Measurements from ENCODE around the gene PTPA.

The PTPA gene

GRCh38 chr9:129131300-129132145 lies 20.3 kb downstream of the PTPA start:
- TF ChIP-seq, protein P1, sequence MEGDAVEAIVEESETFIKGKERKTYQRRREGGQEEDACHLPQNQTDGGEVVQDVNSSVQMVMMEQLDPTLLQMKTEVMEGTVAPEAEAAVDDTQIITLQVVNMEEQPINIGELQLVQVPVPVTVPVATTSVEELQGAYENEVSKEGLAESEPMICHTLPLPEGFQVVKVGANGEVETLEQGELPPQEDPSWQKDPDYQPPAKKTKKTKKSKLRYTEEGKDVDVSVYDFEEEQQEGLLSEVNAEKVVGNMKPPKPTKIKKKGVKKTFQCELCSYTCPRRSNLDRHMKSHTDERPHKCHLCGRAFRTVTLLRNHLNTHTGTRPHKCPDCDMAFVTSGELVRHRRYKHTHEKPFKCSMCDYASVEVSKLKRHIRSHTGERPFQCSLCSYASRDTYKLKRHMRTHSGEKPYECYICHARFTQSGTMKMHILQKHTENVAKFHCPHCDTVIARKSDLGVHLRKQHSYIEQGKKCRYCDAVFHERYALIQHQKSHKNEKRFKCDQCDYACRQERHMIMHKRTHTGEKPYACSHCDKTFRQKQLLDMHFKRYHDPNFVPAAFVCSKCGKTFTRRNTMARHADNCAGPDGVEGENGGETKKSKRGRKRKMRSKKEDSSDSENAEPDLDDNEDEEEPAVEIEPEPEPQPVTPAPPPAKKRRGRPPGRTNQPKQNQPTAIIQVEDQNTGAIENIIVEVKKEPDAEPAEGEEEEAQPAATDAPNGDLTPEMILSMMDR (IDR thresholded peaks at IDR 0.05; ENCODE audit: low read depth, low read length): peak; percentile 95
- no peak for TF ChIP-seq EZH2phosphoT487 (IDR thresholded peaks at IDR 0.05; ENCODE audit: low read depth)
- no peaks in the 10 kb centered on the region for H3K9me3 ChIP-seq (ENCODE audit: insufficient read depth, low read length)
- no peaks in the 10 kb centered on the region for H3K27me3 ChIP-seq (ENCODE audit: low read depth, low read length)
- H2AFZ ChIP-seq (ENCODE audit: low read depth, low read length): no peak overlapping the region
- H3K4me3 ChIP-seq (ENCODE audit: low read length): no peak overlapping the region
- H3K27ac ChIP-seq (ENCODE audit: low read length): peak overlapping the region; percentile 37
- H3K9ac ChIP-seq (ENCODE audit: low read length): no peak overlapping the region
- peak overlapping the region; percentile 51 for H3K4me2 ChIP-seq (ENCODE audit: low read length)
- H4K20me1 ChIP-seq (ENCODE audit: insufficient read depth, low read length): peaks cover 11% of the 10 kb centered on the region; the same call in 1 of the 2 replicates
- H3K4me1 ChIP-seq (ENCODE audit: low read length): peaks cover 10% of the 10 kb centered on the region
- H3K36me3 ChIP-seq (replicated peaks; ENCODE audit: low read depth, low read length): peaks cover 34% of the 10 kb centered on the region
- H3K79me2 ChIP-seq (ENCODE audit: low read length): no peaks in the 10 kb centered on the region

GRCh38 chr9:129133082-129133481 lies 21.9 kb downstream of the PTPA start:
- peaks cover 40% of the 10 kb centered on the region for H3K36me3 ChIP-seq (replicated peaks; ENCODE audit: low read depth, low read length)

GRCh38 chr9:129135476-129135875 lies 24.3 kb downstream of the PTPA start:
- Histone ChIP-seq H3K36me3 (replicated peaks; ENCODE audit: low read depth, low read length) (peaks cover 35% of the 10 kb centered on the region), H3K9me3 (ENCODE audit: insufficient read depth, low read length) (no peaks in the 10 kb centered on the region), H3K79me2 (ENCODE audit: low read length) (no peaks in the 10 kb centered on the region), H3K27me3 (ENCODE audit: low read depth, low read length) (no peaks in the 10 kb centered on the region), H3K4me3 (ENCODE audit: low read length) (no peak overlapping the region), H3K4me1 (ENCODE audit: low read length) (peaks cover 25% of the 10 kb centered on the region), H3K27ac (ENCODE audit: low read length) (no peak overlapping the region), H4K20me1 (ENCODE audit: insufficient read depth, low read length) (peaks cover 11% of the 10 kb centered on the region; the same call in 1 of the 2 replicates), H2AFZ (ENCODE audit: low read depth, low read length) (no peak overlapping the region), H3K9ac (ENCODE audit: low read length) (no peak overlapping the region), H3K4me2 (ENCODE audit: low read length) (no peak overlapping the region)
- TF ChIP-seq EZH2phosphoT487 (IDR thresholded peaks at IDR 0.05; ENCODE audit: low read depth): no peak
- TF ChIP-seq, protein P1 (IDR thresholded peaks at IDR 0.05; ENCODE audit: low read depth, low read length): no peak

More at GRCh38 chr9:129133082-129133481, 21.9 kb downstream of the PTPA start:
- no peaks in the 10 kb centered on the region for H3K27me3 ChIP-seq (ENCODE audit: low read depth, low read length)
- peaks cover 11% of the 10 kb centered on the region; the same call in 1 of the 2 replicates for H4K20me1 ChIP-seq (ENCODE audit: insufficient read depth, low read length)
- H3K4me2 ChIP-seq (ENCODE audit: low read length): no peak overlapping the region
- no peaks in the 10 kb centered on the region for H3K79me2 ChIP-seq (ENCODE audit: low read length)
- H2AFZ ChIP-seq (ENCODE audit: low read depth, low read length): no peak overlapping the region
- H3K4me3 ChIP-seq (ENCODE audit: low read length): no peak overlapping the region
- no peaks in the 10 kb centered on the region for H3K9me3 ChIP-seq (ENCODE audit: insufficient read depth, low read length)
- H3K9ac ChIP-seq (ENCODE audit: low read length): no peak overlapping the region
- no peak for TF ChIP-seq EZH2phosphoT487 (IDR thresholded peaks at IDR 0.05; ENCODE audit: low read depth)
- TF ChIP-seq, protein P1 (IDR thresholded peaks at IDR 0.05; ENCODE audit: low read depth, low read length): no peak
- peaks cover 10% of the 10 kb centered on the region for H3K4me1 ChIP-seq (ENCODE audit: low read length)
- no peak overlapping the region for H3K27ac ChIP-seq (ENCODE audit: low read length)

- Histone ChIP-seq H3K79me2 (ENCODE audit: low read length) (no peaks in the 10 kb centered on the region), H3K4me3 (ENCODE audit: low read length) (no peak overlapping the region), H2AFZ (ENCODE audit: low read depth, low read length) (no peak overlapping the region), H3K36me3 (replicated peaks; ENCODE audit: low read depth, low read length) (peaks cover 29% of the 10 kb centered on the region), H4K20me1 (ENCODE audit: insufficient read depth, low read length) (peaks cover 2% of the 10 kb centered on the region; the same call in 1 of the 2 replicates), H3K27ac (ENCODE audit: low read length) (no peak overlapping the region), H3K9me3 (ENCODE audit: insufficient read depth, low read length) (no peaks in the 10 kb centered on the region), H3K9ac (ENCODE audit: low read length) (no peak overlapping the region), H3K4me1 (ENCODE audit: low read length) (peaks cover 29% of the 10 kb centered on the region), H3K4me2 (ENCODE audit: low read length) (no peak overlapping the region), H3K27me3 (ENCODE audit: low read depth, low read length) (no peaks in the 10 kb centered on the region)
- TF ChIP-seq EZH2phosphoT487 (IDR thresholded peaks at IDR 0.05; ENCODE audit: low read depth): no peak
- TF ChIP-seq, protein P1 (IDR thresholded peaks at IDR 0.05; ENCODE audit: low read depth, low read length): no peak
Measured at GRCh38 chr9:129136446-129137035, 25.3 kb downstream of the PTPA start.
